Astrocyte (in vitro differentiated cells and primary cell): ENCODE measurements around the gene HOXB6. TPM values are rescaled to one million over a fixed set of nuclear protein-coding genes. Genes with fewer than 3 reads are reported as not detected.

ENCODE experiments used
- DNase-seq: peaks from one replicate; pipeline ENCODE4 v3.0.0-alpha.2; 2010; ENCODE audit warnings: low read depth
- FAIRE-seq: peaks from 2 replicates; lab custom pipeline; 2011; peaks lifted over from hg19 to GRCh38; lab: Jason Lieb, UNC
- H2AFZ ChIP-seq: 2 replicates; pipeline ENCODE4 v1.6.0; 2012; ENCODE audit warnings: low read depth, low read length, inconsistent platforms
- H3K27ac ChIP-seq: 2 replicates; pipeline ENCODE4 v1.5.1; 2011; ENCODE audit warnings: low read depth, low read length, inconsistent platforms
- H3K27me3 ChIP-seq: 2 replicates; pipeline ENCODE4 v1.6.0; 2011; ENCODE audit warnings: low read length, inconsistent platforms; ENCODE audit not compliant: insufficient read depth
- H3K36me3 ChIP-seq: 2 replicates; pipeline ENCODE4 v1.5.1; 2011; ENCODE audit warnings: low read length, inconsistent platforms; ENCODE audit not compliant: insufficient read depth
- H3K4me1 ChIP-seq: 2 replicates; pipeline ENCODE4 v1.5.1; 2011; ENCODE audit warnings: low read length, inconsistent platforms; ENCODE audit not compliant: insufficient read depth
- H3K4me2 ChIP-seq: 2 replicates; pipeline ENCODE4 v1.6.0; 2012; ENCODE audit warnings: low read length, inconsistent platforms
- H3K4me3 ChIP-seq: 2 replicates; pipeline ENCODE4 v1.5.1; 2011; ENCODE audit warnings: low read depth, mild to moderate bottlenecking, low read length, inconsistent platforms; ENCODE audit not compliant: insufficient read depth
- H3K79me2 ChIP-seq: 2 replicates; pipeline ENCODE4 v1.6.0; 2012; ENCODE audit warnings: mild to moderate bottlenecking, low read length, inconsistent platforms; ENCODE audit not compliant: insufficient read depth
- H3K9ac ChIP-seq: 2 replicates; pipeline ENCODE4 v1.6.0; 2012; ENCODE audit warnings: mild to moderate bottlenecking, low read length, inconsistent platforms
- H3K9me3 ChIP-seq: 2 replicates; pipeline ENCODE4 v1.5.1; 2012; ENCODE audit warnings: low read depth, mild to moderate bottlenecking, low read length, inconsistent platforms; ENCODE audit not compliant: insufficient read depth
- H4K20me1 ChIP-seq: 2 replicates; pipeline ENCODE4 v1.6.0; 2012; ENCODE audit warnings: low read length, inconsistent platforms; ENCODE audit not compliant: insufficient read depth
- H3K27ac Mint-ChIP-seq: one replicate; pipeline ENCODE4 v1.8.0; 2021; ENCODE audit warnings: mild to moderate bottlenecking, mixed read lengths; ENCODE audit not compliant: unreplicated experiment
- H3K27me3 Mint-ChIP-seq: one replicate; pipeline ENCODE4 v1.8.0; 2021; ENCODE audit warnings: low read depth, mixed read lengths; ENCODE audit not compliant: unreplicated experiment
- H3K36me3 Mint-ChIP-seq: one replicate; pipeline ENCODE4 v1.8.0; 2021; ENCODE audit warnings: low read depth, mixed read lengths; ENCODE audit not compliant: unreplicated experiment
- H3K4me1 Mint-ChIP-seq: one replicate; pipeline ENCODE4 v1.8.0; 2021; ENCODE audit warnings: low read depth, mixed read lengths; ENCODE audit not compliant: unreplicated experiment
- H3K4me3 Mint-ChIP-seq: one replicate; pipeline ENCODE4 v1.8.0; 2021; ENCODE audit warnings: mild to moderate bottlenecking, moderate library complexity, mixed read lengths; ENCODE audit not compliant: unreplicated experiment
- H3K9me3 Mint-ChIP-seq: one replicate; pipeline ENCODE4 v1.8.0; 2021; ENCODE audit warnings: mild to moderate bottlenecking, mixed read lengths; ENCODE audit not compliant: unreplicated experiment
- EZH2 ChIP-seq: IDR thresholded peaks from 2 replicates; pipeline ENCODE4 v1.6.1; 2012; ENCODE audit warnings: mild to moderate bottlenecking, low read length, inconsistent platforms; ENCODE audit not compliant: insufficient read depth
- total RNA-seq: library from RNA; stranded (reverse); gene quantifications from 2 replicates; pipeline ENCODE4 v1.2.1, GENCODE V29; 2021
- TF ChIP-seq, protein P1 (sequence below): IDR thresholded peaks from 2 replicates; pipeline ENCODE4 v1.5.1; 2011; ENCODE audit warnings: low read depth, mild to moderate bottlenecking, inconsistent platforms, low read length, moderate library complexity; ENCODE audit not compliant: insufficient read depth

HOXB6 gene
- total RNA-seq, 1 donor from 2014 or later = not detected

DNA sequence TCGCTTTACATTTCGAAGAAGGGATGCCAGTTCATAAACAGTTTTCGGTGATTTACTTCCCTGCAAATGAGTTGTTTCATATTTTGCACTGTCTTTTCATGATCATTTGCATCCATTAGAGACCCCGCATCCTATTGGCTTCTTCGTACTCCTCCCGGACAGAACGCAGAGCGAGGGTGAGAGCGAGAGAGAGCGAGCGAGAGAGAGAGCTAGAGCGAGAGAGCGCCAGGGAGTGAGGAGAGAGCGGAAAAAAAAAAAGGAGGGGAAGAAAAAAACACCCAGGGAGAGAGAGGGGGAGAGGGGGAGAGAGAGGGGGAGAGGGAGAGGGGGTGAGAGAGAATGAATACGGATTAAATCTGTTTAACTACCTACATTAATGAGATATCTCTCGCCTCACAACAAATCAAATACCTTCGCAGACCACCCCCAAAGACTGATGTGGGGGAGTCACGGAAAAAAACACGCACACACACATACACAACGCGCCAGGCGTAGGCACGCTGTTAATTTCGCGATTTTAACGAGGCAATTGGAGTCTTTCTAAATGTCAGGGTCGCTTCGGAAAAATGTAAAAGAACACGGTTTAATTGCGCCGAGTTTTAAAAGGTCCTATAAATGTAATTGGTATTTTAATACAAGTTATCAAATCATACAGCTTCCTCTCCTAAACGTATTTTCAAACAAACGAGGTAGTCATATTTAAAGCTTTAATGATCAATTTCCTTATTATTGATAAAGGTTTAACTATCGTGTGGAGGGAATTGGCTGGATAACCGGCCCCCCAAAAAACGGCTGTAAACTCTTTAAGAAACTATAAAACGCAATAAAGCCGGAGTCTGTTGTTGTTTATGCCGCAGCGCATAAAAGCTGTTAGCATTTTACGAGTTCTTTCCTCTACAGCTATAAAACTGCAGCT lies 10.5 kb upstream of the HOXB6 start, which contains the start of gene HOXB8:
Gene HOXB8, minus strand, starts transcription at position 246 of the 916 bp plus-strand sequence. CDS start 588 bp downstream, outside the sequence.
- Histone ChIP-seq H2AFZ (no peak within 1 kb of the TSS), H3K36me3 (no peaks in the 10 kb centered on the region), H3K79me2 (no peaks in the 10 kb centered on the region), H3K27me3 (peaks cover 87% of the 10 kb centered on the region), H3K4me1 (peaks cover 2% of the 10 kb centered on the region), H3K9me3 (no peaks in the 10 kb centered on the region), H3K4me3 (no peak within 1 kb of the TSS), H3K4me2 (peak within 1 kb of the TSS; percentile 30), H3K27ac (no peak within 1 kb of the TSS), H4K20me1 (peaks cover 29% of the 10 kb centered on the region), H3K9ac (no peak within 1 kb of the TSS)
- TF ChIP-seq, protein P1, sequence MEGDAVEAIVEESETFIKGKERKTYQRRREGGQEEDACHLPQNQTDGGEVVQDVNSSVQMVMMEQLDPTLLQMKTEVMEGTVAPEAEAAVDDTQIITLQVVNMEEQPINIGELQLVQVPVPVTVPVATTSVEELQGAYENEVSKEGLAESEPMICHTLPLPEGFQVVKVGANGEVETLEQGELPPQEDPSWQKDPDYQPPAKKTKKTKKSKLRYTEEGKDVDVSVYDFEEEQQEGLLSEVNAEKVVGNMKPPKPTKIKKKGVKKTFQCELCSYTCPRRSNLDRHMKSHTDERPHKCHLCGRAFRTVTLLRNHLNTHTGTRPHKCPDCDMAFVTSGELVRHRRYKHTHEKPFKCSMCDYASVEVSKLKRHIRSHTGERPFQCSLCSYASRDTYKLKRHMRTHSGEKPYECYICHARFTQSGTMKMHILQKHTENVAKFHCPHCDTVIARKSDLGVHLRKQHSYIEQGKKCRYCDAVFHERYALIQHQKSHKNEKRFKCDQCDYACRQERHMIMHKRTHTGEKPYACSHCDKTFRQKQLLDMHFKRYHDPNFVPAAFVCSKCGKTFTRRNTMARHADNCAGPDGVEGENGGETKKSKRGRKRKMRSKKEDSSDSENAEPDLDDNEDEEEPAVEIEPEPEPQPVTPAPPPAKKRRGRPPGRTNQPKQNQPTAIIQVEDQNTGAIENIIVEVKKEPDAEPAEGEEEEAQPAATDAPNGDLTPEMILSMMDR = no peak
- peak; percentile 15 for TF ChIP-seq EZH2
- peaks cover 22% of the 10 kb centered on the region for H3K9me3 Mint-ChIP-seq
- no peak within 1 kb of the TSS for H3K4me3 Mint-ChIP-seq
- FAIRE-seq (no peak), DNase-seq (no peak)
- H3K4me1 Mint-ChIP-seq = peaks cover 2% of the 10 kb centered on the region
- peak within 1 kb of the TSS; percentile 53 for H3K27ac Mint-ChIP-seq
- H3K27me3 Mint-ChIP-seq = peaks cover 84% of the 10 kb centered on the region
- no peaks in the 10 kb centered on the region for H3K36me3 Mint-ChIP-seq

DNA sequence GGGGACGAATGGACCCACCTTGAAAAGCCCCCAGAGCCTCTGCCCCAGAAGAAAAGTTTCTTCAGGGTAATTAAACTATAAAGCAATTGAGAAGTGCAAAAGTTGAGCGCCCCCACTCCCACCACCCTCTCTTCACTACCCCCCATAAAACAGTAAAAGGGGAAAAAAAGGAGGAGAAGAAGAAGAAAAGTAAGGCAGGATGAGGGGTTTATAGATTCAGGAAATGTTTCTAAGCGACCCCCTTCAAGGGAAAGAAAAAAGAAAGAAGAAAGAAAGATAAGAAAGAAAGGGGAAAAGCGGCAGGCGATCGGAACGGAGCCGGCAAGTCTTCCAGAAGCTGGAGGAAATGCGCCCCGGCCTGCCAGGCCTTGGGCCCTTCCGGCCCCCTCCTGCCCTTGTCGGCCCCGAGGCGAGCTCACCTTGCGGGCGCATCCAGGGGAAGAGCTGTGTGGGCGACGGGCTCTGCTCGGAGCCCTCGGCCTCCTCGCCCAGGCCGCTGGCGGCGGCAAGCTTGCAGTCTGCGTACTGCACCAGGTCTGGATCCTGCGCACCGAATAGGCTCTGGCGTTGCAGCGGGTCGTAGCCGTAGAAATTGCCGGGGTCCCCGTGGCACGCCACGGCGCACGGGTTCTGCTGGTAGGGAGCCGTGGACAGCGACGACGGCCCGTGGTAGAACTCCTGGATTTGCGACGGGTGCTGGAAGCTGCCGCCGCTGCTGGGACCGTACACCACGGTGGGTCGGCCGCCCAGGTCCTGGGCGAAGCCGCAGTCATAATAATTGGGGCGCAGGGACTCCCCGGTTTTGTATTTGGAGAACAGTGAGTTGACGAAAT lies 9.3 kb upstream of the HOXB6 start:
- H3K4me3 Mint-ChIP-seq = no peak overlapping the region
- Histone ChIP-seq H3K9me3 (no peaks in the 10 kb centered on the region), H3K27me3 (peaks cover 86% of the 10 kb centered on the region), H3K4me1 (peaks cover 4% of the 10 kb centered on the region), H3K36me3 (no peaks in the 10 kb centered on the region), H4K20me1 (peaks cover 29% of the 10 kb centered on the region), H3K4me2 (peak overlapping the region; percentile 30), H3K27ac (no peak overlapping the region), H3K9ac (no peak overlapping the region), H2AFZ (no peak overlapping the region), H3K79me2 (no peaks in the 10 kb centered on the region), H3K4me3 (no peak overlapping the region)
- peak overlapping the region; percentile 58 for H3K27ac Mint-ChIP-seq
- FAIRE-seq (no peak), DNase-seq (no peak)
- TF ChIP-seq, protein P1 = no peak
- peak; percentile 100 for TF ChIP-seq EZH2
- H3K27me3 Mint-ChIP-seq = peaks cover 81% of the 10 kb centered on the region
- H3K4me1 Mint-ChIP-seq = peaks cover 2% of the 10 kb centered on the region
- peaks cover 23% of the 10 kb centered on the region for H3K9me3 Mint-ChIP-seq
- no peaks in the 10 kb centered on the region for H3K36me3 Mint-ChIP-seq
